Chondrocyte (in vitro differentiated cells): ENCODE results near the gene ARHGAP40. TPM values are rescaled to one million over a fixed set of nuclear protein-coding genes. Genes with fewer than 3 reads are reported as not detected.

Source experiments
- DNase-seq: peaks from one replicate; pipeline ENCODE4 v3.0.0; 2021; ENCODE audit warnings: mixed read lengths, low spot score
- H3K27ac Mint-ChIP-seq: one replicate; pipeline ENCODE4 v1.8.0; 2021; ENCODE audit warnings: mild to moderate bottlenecking, moderate library complexity, mixed read lengths; ENCODE audit not compliant: unreplicated experiment
- H3K27me3 Mint-ChIP-seq: 2 replicates; pipeline ENCODE4 v1.8.0; 2021; ENCODE audit warnings: low read depth, mixed read lengths
- H3K36me3 Mint-ChIP-seq: 2 replicates; pipeline ENCODE4 v1.8.0; 2021; ENCODE audit warnings: low read depth, mixed read lengths
- H3K4me1 Mint-ChIP-seq: 2 replicates; pipeline ENCODE4 v1.8.0; 2021; ENCODE audit warnings: low read depth, mild to moderate bottlenecking, mixed read lengths
- H3K4me3 Mint-ChIP-seq: one replicate; pipeline ENCODE4 v1.8.0; 2021; ENCODE audit warnings: mild to moderate bottlenecking, moderate library complexity, mixed read lengths; ENCODE audit not compliant: unreplicated experiment
- H3K9me3 Mint-ChIP-seq: 2 replicates; pipeline ENCODE4 v1.8.0; 2021; ENCODE audit warnings: low read depth, mixed read lengths
- CTCF ChIP-seq: fragments of 200-600 bp; sonication (generic); IDR thresholded peaks from 2 replicates; pipeline ENCODE4 v1.5.0; 2021; ENCODE audit warnings: antibody characterized with exemption, mild to moderate bottlenecking, moderate library complexity
- total RNA-seq: library from RNA; stranded (reverse); gene quantifications from 3 replicates; pipeline ENCODE4 v1.2.1, GENCODE V29; 2021

ARHGAP40 gene
- total RNA-seq, 1 donor from 2014 or later, result not detected

GRCh38 chr20:38685271-38685670 is 83.7 kb downstream of the ARHGAP40 start:
- H3K4me1 Mint-ChIP-seq, result no peaks in the 10 kb centered on the region
- H3K4me3 Mint-ChIP-seq, result no peak overlapping the region
- no peak for TF ChIP-seq CTCF
- H3K27me3 Mint-ChIP-seq, result peaks cover 32% of the 10 kb centered on the region
- DNase-seq, result no peak
- H3K9me3 Mint-ChIP-seq, result no peaks in the 10 kb centered on the region
- H3K27ac Mint-ChIP-seq, result no peak overlapping the region
- H3K36me3 Mint-ChIP-seq, result no peaks in the 10 kb centered on the region

GRCh38 chr20:38685853-38686473 is 84.4 kb downstream of the ARHGAP40 start:
- Mint-ChIP-seq H3K36me3 (no peaks in the 10 kb centered on the region), H3K27me3 (peaks cover 31% of the 10 kb centered on the region), H3K27ac (no peak overlapping the region), H3K9me3 (no peaks in the 10 kb centered on the region), H3K4me3 (no peak overlapping the region), H3K4me1 (no peaks in the 10 kb centered on the region)
- TF ChIP-seq CTCF, result no peak
- no peak for DNase-seq

GRCh38 chr20:38692436-38693411 is 91.1 kb downstream of the ARHGAP40 start:
- H3K27me3 Mint-ChIP-seq, result peaks cover 24% of the 10 kb centered on the region
- H3K27ac Mint-ChIP-seq, result no peak overlapping the region
- no peak for DNase-seq

GRCh38 chr20:38697306-38697705 is 95.7 kb downstream of the ARHGAP40 start:
- H3K27ac Mint-ChIP-seq, result no peak overlapping the region
- H3K4me1 Mint-ChIP-seq, result no peaks in the 10 kb centered on the region
- no peak for DNase-seq
- no peaks in the 10 kb centered on the region for H3K36me3 Mint-ChIP-seq
- H3K9me3 Mint-ChIP-seq, result no peaks in the 10 kb centered on the region
- no peak for TF ChIP-seq CTCF
- H3K27me3 Mint-ChIP-seq, result peaks cover 18% of the 10 kb centered on the region
- H3K4me3 Mint-ChIP-seq, result no peak overlapping the region

More at GRCh38 chr20:38692436-38693411, 91.1 kb downstream of the ARHGAP40 start:
- Mint-ChIP-seq H3K4me1 (no peaks in the 10 kb centered on the region), H3K4me3 (no peak overlapping the region), H3K9me3 (no peaks in the 10 kb centered on the region), H3K36me3 (no peaks in the 10 kb centered on the region)
- TF ChIP-seq CTCF, result no peak

- H3K9me3 Mint-ChIP-seq, result no peaks in the 10 kb centered on the region
- no peak for DNase-seq
- no peaks in the 10 kb centered on the region for H3K4me1 Mint-ChIP-seq
- H3K36me3 Mint-ChIP-seq, result no peaks in the 10 kb centered on the region
- no peak for TF ChIP-seq CTCF
- peaks cover 28% of the 10 kb centered on the region for H3K27me3 Mint-ChIP-seq
- H3K27ac Mint-ChIP-seq, result no peak overlapping the region
- H3K4me3 Mint-ChIP-seq, result no peak overlapping the region
Observed at GRCh38 chr20:38698541-38698940, 96.9 kb downstream of the ARHGAP40 start.
